DMS53 treated with DMSO at 0.1 percent for 48 hours (cell line): ENCODE data around the gene MLC1.
"Not testable (repeated sequence)": the region's sequence is repeated elsewhere in the genome, so short reads cannot be mapped to it uniquely, and the experiment has no call there.

Experiments used
- DNase-seq: peaks from one replicate; lab custom pipeline; 2025; ENCODE audit not compliant: unreplicated experiment; lab: John Stamatoyannopoulos, UW

MLC1 gene

DNA sequence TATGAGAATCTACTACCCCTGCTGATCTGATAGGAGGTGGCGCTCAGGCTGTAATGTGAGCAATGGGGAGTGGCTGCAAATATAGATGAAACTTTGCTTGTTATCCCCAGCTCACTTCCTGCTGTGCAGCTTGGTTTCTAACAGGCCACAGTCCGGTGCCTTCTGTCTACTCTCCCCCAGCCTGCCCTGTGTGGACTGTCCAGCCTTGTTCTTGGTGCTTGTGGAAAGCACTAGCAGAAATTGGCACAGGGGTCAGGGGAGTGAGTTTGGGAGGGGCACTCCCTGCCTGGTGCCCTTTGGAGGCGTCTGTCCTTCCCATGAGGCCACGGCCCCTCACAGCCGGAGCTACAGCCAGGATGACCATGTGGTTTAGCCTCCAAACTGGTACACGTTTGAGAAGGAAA lies 18.9 kb upstream of the MLC1 start:
- DNase-seq = no peak

DNA sequence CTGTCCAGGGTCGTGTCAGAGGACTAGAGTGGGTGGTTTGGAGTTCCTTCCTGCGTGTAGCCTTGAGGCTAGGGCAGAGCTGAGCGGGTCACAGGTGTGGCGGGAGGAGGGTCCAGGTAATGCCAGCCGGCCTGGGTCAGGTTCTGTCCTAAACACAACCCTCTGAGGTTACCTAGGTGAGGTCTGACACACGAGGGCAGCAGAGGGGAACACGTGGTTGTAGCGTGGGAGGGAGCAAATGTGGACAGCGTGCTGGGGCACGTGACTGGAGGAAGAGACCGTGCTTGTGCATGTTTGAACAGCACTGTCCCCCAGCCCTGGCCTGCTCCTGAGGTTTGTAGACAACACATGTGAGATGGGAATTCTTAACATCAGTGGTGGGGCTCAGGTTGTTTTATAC lies 17.7 kb upstream of the MLC1 start:
- no peak for DNase-seq

DNA sequence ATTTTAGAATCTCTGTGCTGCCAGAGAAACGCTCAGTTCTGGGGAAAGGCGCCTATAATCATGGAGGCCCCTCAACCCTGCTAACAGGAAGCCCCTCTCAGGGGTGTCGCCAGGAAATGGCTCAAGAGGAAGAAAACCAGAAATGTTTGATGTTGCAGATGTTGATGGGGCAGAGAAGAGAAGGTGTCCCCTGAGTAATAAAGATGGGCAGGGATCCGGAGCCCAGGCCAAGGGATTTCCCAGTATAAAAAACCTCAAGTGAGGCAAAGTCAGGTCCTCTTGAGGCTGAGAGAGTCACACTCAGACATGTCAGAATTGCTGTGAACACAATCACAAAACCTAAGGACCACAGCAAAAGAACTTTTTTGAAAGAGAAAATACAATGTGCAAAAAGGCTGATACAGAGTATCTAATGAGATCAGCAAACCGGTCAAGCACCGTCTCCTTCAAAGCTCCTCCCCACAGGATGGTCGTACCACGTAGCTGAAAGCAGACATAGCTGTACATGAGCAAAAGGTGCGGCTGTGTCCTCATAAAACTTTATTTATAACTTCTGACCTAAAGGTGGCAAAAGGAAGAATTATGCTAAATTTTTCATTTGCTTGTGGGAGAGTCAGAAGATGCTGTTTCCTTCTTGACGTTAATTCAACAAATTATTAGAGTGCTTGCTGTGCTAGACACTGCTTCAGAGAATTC lies 16.8 kb upstream of the MLC1 start:
- DNase-seq = no peak

DNA sequence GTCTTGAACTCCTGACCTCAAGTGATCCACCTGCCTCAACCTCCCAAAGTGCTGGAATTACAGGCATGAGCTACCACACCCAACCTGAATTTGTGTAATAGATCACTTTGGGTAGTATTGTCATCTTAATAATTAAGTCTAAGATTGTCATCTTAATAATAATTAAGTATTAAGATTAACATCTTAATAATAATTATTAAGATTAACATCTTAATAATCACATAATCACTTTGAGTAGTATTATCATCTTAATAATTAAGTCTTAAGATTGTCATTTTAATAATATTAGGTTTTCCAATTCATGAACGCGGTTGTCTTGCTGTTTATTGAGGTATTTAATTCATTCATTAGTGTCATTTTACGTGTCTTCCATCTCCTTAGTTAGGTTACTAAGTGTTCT lies 12.8 kb upstream of the MLC1 start:
- DNase-seq = no peak

DNA sequence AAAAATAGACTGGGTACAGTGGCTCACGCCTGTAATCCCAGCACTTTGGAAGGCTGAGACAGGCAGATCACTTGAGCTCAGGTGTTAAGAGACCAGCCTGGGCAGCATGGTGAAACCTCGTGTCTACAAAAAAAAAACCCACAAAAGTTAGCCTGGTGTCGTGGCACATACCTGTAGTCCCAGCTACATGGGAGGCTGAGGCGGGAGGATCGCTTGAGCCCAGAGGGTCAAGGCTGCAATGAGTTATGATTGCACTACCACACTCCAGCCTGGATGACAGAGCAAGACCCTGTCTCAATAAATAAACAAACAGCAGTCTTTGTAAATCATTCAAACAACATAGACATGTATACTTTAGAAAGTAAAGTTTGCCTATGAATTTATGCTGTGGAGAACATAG lies 7.1 kb upstream of the MLC1 start:
- no peak for DNase-seq

DNA sequence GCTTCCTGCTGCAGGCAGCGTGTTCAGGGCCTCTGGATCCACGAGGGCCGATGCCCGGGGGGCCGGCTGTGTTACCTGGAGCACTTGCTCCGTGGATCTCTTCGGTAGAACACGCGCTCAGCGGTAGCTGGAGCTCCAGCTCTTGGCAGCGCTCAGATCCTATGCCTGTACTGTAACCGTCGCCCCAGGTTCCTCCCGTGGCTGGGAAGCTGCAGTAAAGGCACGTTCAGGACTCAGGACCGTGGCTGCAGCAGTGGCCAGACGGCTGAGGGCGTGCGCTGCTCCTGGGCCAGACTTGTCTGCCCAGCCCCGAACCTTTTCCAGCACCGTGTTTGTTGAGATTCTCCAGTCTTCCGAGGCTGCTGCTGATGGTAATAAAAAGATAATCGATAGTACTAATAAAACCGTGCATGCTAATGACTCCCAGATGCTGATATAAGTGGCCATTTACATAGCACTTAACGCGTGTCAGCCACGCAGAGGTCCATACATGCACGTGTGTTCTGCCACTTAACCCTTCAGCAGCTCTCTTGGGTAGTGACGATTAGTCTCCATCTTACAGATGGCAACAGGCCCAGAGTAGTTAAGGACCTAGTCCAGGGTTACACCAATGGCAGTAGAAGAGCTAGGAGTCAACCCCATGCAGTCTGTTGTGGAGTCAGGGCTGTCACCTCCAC lies 6.0 kb upstream of the MLC1 start:
- DNase-seq = no peak

DNA sequence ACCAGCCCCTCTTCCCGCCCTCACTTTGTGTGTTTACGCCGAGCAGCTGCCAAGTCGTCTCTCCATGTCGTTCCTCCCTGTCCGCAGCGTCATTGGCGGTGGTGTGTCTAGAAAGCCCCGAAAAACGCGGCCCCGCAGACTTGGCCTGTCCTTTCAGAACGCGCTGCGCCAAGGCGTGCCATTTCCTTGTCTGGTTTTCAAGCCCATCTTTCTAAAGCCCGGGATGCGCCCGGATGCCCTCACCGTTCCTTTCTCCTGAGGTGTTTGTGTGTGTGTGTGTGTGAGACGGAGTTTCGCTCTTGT lies 5.1 kb upstream of the MLC1 start:
- no peak for DNase-seq

DNA sequence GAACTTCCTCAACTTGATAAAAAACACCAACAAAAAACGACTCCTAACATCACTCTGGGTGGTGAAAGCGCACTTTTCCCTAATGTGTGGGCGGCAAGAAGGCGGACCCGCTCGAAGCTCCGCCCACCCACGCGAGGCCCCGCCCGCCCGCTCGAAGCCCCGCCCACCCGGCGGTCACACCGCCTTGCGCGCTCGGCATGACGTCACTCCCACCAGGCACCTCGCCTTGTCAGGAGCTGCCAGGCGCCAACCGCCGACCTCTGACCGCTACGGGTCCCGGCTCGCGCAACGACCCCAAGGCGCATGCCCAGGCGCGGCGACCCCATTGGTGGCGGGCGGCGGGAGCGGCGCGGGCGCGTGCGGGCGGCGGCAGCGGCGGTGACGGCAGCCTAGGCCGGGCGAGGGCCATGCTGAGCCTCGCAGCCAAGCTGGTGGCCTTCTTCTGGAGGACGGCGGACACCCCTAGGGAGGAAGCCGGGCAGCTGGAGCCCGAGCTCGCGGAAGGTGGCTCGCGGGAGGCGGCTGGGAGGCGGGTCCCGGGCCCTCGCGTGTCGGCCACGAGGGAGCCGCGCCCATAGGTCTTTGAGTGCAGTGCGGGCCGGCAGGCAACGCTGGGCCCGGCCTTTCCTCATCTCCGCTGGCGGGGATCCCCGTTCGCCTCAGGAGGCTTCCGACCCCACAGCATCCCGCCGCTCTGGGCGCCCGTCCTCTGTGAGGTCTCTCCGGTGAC lies 4.6 kb upstream of the MLC1 start, which contains the start of gene MOV10L1:
MOV10L1 (plus strand) TSS at position 325 of the 730 bp plus-strand sequence; CDS start at position 408, 83 bp downstream.
- DNase-seq = no peak

DNA sequence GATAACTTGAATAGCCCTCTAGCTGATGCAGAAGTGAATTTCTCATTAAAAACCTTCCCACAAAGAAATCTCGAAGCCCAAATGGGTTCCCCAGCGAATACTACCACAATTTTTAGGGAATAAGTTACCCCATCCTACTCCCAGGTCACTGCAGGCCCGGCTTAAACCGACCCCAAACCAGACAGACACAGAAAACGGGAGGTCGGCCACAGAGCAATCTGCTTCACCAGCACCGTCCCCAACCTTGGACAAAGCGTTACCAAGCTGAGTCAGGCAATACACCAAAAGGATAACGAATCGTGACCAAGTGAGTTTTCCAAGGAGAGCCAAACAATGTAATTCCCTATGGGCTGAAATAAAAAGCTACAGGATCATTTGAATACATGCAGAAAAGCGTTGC lies 4.0 kb upstream of the MLC1 start:
- DNase-seq = no peak

DNA sequence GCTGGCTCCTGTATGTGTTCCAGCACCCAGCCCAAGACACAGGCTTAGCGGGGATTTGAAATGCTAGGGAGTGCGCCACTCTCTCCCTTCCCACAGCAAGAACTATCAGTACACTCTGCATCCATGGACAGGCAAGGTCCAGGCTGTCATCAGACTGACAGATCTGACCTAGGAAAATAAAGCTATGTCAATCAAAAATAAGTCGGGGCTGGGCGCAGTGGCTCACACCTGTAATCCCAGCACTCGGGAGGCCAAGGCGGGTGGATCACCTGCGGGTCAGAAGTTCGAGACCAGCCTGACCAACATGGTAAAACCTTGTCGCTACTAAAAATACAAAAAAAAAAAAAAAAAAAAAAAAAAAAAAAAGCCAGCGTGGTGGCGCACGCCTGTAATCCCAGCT lies 2.9 kb upstream of the MLC1 start:
- DNase-seq = no peak

DNA sequence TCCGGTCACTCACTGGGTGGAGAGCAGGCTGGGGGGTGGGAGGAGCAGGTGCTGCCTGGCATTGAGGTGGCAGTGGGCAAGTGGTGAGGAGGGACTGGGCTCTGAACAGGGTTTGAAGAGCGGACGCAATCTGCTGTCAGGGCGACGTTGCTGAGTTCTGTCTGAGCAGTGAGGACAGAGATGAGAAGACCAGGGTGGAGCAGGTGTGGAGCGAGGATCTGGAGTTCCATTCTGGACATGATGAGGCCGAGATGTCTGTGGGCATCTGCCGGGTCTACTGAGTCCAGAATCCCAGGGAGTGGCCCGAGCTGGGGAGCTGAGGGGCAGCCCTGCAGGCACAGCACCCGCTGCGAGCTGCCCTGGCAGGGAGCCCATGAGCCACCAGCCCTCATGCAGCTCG lies 2.4 kb upstream of the MLC1 start:
- no peak for DNase-seq

DNA sequence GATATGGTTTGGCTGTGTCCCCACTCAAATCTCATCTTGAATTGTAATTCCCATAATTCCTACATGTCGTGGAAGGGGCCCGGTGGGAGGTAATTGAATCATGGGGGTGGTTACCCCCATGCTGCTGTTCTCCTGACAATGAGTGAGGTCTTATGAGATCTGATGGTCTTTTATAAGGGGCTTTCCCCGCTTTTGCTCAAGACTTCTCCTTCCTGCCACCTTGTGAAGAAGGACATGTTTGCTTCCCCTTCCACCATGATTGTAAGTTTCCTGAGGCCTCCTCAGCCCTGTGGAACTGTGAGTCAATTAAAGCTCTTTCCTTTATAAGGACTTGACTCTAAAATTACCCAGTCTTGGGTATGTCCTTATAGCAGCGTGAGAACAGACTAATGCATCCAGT lies 1.7 kb upstream of the MLC1 start:
- DNase-seq = not testable (repeated sequence)

DNA sequence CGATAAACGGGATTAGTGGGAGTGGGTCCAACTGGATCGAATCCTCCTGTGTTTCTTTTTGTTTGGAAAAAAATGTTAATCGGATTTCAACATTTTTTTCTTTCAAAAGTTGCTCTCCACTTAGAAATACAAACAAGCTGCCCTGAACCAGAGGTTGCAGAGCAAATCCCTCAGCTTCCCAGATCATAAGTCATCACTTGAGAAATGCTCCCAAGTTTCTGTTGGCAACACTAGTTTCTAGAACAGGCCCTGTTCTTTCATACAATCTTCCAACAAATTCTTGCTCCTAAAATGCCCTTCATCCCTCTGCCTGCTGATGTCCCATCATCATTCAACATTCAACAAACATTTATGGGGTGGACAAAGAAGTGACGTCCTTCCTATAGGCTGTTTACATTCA lies 1.3 kb upstream of the MLC1 start:
- no peak for DNase-seq

DNA sequence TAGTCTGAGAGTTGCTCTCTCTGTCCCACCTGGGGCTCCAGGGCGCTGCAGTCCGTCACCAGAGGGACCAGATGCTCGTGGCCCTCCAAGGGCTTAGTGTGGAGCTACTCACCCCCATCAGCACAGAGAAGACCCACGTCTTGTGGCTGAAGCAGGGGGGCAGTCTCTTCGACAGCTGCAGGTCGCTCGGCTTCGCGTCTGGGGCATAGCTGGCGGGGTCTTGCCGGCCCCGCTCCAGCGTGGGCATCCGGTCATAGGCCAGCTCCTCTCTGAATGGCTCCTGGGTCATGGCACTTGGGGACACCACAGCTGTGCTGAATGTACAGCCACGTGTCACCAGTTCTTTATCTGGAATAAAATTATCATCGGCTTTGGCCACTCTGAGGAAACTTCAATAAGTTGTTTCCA lies 608 bp downstream of the MLC1 start:
- no peak for DNase-seq

DNA sequence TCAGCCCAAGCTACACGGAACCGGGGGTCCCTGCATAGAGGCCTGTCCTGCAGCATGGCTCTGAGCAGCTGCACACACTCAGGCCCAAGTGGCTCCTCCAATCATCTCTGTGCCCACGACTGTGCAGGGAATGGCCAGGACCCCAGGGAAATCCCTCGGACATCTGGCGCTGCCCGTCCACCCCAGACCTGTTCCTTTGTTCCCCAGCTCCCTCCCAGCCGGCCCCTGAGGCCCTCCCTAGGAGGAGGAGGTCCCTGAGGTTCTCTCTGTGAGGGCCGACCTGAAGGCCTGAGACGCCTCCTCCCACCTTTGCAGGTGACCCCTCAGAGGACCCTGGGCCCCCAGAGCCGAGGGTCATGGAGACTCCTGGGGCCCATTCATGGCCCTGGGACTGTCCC lies 1.1 kb downstream of the MLC1 start:
- DNase-seq = no peak

DNA sequence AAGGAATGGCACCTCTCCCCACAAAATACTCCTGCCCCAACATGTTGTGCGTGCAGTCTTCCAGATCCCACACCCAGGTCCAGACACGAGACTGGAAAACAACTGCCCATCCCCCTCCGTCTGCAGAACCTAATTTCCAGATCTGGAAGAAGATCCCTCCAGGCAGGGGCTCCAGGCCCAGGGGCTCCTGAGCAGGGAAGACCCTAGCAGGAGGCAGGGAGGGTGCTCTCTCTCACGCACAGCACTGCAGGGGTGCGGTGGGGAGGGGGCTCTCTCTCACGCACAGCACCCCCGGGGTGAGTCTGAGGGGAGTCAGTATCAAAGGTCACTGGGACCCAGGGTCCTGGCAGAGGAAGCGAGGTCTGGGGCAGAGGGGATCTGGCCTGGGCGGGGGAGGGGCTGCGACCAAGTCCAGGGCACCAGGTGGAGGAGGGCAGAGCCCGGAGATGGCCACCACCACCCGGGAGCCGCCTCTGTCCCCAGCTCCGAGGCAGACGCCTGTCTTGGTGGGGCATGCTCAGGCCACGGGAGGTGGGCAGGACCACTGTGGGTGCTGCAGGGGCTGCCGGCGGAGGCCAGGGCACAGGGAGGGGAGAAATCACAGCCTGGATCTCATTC lies 1.7 kb downstream of the MLC1 start:
- no peak for DNase-seq

DNA sequence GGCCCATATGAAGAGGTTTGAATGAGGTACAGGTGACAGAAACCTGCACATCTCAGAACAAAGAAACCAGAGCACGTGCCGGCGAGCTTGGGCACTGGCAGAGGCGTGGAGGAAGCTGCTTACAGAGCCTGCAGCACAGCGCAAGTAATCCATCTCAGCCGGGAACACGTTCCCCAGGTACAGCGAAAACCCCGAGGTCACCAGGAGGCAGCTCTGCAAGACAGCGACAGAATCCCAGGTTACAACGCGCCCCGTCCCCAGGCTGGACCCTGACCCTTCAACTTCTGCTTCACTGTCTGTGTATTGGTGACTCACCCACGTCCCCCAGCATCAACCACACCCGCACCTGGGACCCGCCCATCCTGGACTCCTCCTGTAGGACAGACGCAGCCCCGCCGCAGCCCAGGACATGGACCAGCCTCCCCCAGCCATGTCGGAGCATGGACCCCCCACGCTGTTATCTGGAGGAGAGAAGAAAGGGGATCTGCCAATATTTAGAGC lies 2.2 kb downstream of the MLC1 start:
- no peak for DNase-seq

DNA sequence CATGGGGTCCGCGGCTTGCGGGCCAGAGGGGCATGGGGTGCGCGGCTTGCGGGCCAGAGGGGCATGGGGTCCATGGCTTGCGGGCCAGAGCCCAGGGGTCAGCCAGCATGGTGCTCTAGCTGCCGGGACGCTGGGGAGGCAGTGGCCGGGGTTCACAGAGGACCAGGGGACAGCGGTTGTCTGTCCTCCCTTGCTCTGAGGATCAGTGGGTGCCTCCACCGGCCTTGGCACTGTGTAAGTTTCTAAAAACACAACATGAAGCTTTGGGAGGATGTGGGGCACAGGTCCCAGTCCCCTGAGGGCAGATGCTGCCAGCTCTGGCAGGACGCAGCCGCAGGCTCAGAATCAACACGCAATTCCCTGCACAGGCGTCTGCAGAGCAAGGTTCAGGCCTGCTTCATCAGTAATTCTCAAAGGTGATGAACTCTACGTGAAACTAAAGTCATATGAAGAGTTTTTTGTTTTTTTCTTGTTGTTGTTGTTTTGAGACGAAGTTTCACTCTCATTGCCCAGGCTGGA lies 3.0 kb downstream of the MLC1 start:
- no peak for DNase-seq

DNA sequence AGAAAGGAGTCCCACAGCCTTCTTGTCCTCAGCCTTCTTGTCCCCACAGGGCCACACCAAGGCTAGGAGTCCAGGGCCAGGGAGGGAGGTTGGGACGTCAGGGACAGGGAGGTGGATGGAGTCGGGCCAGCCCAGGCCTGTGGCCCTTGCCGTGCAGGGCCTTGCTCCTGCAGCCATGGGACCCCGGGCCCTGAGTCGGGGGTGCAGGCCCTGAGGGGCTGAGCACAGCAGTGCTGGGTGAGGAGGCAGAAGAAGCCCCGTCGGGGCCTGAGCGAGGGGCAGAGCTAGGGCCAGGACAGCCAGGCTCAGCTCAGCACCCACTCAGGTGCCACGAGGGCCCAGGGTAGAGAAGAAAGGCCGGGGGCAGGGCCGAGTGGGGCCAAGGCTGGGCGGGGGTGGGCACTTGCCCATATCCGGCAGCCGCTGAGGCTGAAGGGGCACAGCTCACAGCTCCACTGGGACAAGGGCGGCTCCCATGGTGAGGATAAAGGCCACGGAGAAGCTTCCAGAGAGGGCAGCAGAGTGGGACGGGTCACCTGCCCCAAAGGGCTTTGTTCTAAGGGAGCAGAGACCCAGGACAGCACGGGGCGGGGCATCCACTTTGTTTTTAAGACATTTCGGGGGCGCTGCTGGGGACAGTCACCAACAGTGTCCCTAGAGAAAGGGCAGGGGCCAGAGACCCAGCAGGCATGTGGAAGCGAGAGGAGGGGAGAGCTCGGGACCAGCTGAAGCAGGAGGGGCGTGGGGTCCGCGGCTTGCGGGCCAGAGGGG lies 3.6 kb downstream of the MLC1 start:
- DNase-seq = no peak

DNA sequence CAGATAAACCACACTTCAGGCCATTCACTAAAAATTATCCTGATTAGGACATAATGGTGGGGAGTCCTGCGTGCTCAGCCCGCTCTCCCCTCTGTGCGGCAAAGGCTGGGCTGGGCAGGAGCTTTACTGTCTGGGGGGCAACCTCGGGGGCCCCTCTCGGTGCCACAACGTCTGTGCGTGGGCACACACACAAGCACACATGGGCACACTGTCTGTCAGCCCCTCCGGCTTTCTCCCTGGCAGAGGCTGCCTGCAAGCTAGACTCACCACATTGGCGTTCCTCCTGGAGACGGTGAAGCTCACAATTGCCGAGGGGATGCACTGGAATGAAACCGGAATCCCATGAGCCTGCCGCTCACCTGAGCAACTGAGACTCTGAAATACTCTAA lies 5.2 kb downstream of the MLC1 start:
- DNase-seq = no peak

DNA sequence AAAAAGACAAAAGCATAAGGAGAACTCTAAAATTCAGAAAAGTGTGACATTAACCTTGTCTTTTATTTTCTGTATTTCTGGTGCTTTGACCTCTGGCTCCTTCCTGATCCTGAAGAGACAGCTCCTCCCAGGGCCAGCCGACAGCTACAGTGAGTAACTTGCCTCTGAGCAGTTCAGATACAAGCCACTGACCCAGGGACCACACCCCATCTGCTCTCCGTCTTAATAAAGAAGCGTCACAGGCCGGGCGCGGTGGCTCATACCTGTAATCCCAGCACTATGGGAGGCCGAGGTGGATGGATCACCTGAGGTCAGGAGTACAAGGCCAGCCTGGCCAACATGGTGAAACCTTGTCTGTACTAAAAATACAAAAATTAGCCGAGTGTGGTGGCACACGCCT lies 6.5 kb downstream of the MLC1 start:
- no peak for DNase-seq
